ENCODE measurements around the gene UBIAD1.

GRCh38 chr1:11293856-11294255, 20.9 kb downstream of the UBIAD1 start:
- TF ChIP-seq POLR2A (IDR thresholded peaks at IDR 0.05; ENCODE audit: low read depth, low read length) = no peak
- TF ChIP-seq POLR2AphosphoS5 (IDR thresholded peaks at IDR 0.05; ENCODE audit: low read depth, low read length) = no peak
